Activated gamma-delta T cell treated with anti-CD3 and anti-CD28 coated beads, Interleukin-2, amount 50 U/mL, for 16 hours (primary cell): ENCODE measurements around the gene SLC16A2.

Source experiments
- DNase-seq: peaks from one replicate; pipeline ENCODE4 v3.0.0-alpha.2; 2020; ENCODE audit warnings: low read depth

The SLC16A2 gene

DNA sequence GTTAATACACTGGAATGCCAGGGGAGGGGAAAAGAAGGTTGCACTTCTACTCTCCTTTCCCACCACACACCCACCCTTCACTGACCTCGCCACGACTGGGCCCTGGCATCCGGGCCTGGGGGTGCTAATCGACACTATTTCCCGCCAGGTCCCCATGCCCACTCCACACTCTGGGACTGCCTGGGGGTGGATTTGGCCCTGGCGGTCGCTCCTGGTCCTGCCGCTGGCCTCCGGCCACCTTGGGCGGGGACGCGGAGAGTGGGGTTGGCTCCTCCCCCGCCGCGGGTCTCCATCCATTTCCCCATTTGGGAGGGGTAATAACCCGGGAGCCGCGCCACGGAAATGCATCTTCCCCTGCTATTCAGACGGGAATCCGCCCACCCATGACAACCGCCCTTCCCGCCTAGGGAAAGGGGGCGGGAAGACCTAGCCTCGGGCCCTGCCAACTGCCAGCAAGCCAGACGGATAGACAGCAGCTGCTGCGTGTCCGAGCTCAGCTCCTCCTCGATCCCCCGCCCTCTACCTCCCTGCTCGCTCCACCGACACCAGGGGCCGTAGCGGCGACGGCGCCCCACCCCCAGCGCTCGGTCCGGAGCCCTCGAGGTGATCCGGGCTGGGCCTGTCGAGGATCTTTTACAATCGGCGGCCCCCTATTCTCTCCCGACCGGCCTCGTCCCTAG, 115.0 kb downstream of the SLC16A2 start:
- DNase-seq, result no peak

DNA sequence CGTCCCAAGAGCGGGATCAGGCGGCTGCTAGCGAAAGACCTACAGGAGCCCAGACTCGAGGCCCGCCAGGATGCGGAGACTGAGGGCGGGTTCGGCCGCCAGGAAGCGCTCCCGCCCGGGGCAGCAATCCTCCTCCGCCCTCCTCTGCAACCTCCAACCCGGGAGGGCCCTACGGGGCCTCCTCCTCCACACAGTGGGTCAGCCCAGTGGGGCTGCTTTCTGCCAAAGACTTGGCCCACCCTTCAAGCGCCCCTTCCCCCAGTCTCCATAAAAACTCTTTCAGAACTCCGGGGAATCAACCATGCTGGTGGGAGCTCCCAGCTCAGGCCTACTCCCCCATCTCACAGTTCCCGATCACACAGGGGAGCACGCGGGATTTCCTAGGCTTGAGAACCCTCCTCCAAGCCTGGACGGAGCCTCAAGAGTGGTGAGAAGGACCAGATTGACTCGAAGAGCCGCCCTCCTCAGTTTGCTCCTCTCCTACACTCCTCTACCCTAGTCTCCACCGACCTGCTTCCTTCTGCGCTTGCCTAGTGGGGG, 115.6 kb downstream of the SLC16A2 start:
- DNase-seq, result no peak

DNA sequence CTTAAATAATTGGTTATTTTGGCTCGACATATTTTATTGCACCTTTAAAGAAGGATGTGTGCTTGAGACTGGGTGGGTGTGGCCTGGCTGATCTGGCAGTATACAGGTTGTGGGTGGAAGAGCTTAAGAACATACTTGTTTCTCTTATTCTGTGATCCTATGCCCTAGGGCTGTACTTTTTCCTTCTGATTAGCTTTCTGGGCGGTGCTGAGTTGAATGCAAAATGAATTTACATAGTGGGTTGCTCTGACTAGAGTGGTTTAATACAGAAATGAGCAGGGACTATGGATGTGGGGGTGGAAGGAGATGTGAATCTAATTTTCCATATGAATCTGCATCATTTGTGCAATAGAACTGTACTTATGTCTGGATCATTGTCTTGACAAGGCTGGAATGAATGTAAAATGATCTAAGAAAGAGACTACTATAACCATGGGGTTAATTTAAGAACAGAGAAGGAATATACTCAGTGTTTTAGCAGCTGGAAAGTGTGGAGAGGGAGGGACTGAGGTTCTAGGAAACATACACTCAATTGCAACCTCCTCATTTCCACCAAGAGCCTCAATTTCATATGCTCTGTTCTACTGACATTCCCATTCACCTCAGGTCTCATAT, 119.4 kb downstream of the SLC16A2 start:
- DNase-seq, result no peak

DNA sequence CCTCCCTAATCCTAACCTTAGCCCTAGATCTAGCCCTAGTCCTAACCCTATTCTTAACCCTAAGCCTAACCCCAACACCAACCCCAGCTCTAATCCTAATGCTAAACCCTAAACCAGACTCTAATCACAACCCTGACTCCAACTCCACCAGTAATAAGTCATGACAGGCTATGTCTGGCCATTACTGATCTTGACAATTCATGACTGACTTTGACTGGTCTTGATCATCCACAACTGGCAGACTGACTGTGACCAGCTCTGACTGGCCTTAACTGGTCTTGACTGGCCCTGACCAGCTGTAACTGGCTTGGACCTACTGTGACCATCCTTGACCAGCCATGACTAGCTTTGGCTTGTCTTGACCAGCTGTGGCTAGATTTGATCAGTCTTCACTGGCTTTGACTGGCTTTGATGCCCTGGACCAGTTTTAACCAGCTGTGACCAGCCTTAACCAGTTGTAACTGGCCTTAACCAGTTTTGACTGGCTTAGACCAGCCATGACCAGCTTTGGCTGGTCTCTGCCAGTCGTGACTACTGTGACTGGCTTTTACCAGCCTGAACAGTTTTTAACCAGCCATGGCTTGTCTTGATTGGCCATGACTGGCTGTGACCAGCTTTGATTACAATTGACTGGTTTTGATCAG, 124.7 kb downstream of the SLC16A2 start:
- no peak for DNase-seq

DNA sequence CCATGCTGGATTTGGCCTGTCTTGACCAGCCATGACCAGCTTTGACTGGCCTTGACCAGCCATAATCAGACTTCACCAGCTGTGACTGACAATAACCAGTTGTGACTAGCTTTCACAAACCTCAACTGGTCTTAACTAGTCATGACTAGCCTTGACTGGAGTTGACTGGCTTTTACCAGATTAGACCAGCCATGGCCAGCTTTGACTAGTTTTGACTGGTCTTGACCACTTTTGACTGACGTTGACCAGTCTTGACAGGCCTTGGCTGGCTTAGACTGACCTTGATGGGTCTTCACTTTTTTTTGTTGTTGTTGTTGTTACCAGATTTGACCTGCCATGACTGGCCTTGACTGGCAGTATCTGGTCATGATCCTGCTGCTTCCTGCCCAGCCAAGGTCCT, 125.7 kb downstream of the SLC16A2 start:
- no peak for DNase-seq

DNA sequence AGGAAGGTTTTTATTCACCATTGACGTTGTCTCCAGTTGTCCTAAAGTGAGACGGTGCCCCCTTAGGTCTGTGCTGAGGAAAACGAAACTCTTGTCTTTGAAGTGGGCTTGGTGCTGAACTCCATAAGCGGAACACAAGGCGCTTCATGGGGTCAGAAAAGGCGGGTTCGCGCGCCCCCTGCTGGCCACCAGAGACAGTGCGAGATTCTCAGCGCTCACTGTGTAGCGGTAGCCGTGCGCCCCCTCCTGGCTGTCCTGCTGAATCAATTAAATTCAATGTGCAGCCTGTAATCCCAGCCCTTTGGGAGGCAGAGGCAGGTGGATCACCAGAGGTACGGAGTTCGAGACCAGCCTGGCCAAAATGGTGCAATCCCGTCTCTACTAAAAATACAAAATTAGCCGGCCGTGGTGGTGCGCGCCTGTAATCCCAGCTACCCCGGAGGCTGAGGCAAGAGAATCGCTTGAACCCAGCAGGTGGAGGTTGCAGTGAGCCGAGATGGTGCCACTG, 129.1 kb downstream of the SLC16A2 start:
- DNase-seq, result peak; percentile 85

DNA sequence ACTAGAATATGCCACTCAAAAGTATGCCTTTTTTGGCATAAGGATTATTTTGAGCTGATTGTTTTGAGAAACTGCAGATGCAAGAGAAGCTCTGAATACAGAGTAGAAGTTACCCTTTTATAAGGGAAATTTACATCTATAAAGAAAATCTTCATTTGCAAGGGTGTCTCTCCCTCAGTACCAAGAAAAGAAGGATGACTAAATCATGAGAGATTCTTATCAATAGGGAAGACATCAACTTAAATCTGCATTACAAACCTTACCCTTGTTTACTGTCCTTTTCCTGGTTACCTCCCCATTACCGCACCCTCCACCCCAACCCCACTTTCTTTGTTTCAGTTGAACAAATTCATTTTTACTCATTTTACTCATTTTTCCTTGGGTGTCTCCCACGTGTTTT, 130.6 kb downstream of the SLC16A2 start:
- DNase-seq, result no peak

DNA sequence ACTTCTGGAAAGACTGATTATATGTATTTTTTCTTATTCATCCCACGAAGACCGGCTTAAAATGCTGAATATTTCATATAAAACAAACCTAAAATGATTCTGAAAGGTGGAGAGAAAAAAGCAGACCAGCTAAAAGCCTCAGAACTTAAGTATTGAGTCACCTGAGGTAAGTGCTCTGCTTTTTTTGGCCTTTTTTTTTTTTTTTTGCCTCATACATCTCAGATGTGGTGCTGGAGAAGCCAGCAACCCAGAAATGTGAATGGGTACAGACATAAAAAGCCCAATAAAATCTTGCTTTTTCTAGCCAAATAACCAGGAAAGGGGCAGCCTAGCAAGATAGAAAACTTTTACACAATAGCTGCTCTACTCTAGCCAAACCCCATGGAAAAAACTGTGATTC, 136.1 kb downstream of the SLC16A2 start:
- no peak for DNase-seq

DNA sequence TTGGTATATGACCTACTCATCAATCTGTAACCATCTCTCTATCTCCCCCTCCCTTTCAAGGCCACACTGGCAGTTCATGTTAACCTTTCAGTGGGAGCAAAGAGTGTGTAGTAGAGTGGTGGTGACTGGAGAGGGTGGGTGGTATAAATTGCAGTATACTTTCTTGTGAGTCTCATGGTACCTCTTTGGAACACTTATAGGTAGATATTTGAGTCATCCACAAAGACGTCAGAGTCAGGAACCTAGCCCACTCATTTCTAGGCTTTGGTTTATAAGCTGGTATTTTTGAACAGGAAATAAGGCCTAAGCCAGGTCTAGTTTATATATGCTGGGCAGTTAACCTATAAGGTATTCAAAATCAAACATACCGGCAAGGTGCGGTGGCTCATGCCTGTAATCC, 156.8 kb downstream of the SLC16A2 start:
- DNase-seq, result no peak

DNA sequence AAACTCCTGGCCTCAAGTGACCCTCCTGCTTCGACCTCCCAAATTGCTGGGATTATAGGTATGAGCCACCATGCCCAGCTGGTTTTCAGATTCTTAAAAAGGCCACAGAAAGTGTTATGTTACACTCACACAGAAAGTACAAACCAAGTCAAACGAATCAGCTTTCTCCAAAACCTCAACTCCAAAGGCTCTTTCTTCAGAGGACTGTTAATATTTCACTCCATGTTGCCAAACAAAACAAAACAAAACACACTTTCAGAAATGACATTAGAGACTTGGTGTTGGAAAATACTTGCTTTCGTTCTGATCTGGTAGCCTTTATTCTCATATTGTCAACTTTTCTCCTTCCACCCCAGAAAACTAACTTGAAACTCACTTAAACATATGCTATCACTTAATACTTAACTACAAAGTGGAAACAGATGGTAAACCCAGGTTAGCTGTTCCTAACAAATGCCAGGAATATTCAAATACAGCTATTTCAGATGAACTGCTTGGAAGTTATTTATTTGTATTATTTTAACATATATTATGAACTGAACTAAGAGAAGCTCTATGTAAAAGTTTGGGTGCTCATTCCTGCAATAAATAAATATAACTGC, 158.4 kb downstream of the SLC16A2 start:
- DNase-seq, result no peak
